ENCODE results near the gene NEB.

NEB gene

GRCh38 chr2:151470556-151470955 lies 263.7 kb downstream of the NEB start:
- Histone ChIP-seq H3K79me2 (ENCODE audit: insufficient read depth, low read length) (no peaks in the 10 kb centered on the region), H3K9me2 (replicated peaks; ENCODE audit: low read depth, low read length) (no peaks in the 10 kb centered on the region), H4K20me1 (ENCODE audit: insufficient read depth, low read length, poor library complexity, severe bottlenecking) (no peaks in the 10 kb centered on the region), H3K36me3 (ENCODE audit: insufficient read depth, low read length) (peaks cover 78% of the 10 kb centered on the region), H2AFZ (ENCODE audit: low read length) (no peak overlapping the region), H3K27me3 (ENCODE audit: insufficient read depth, low read length, poor library complexity, severe bottlenecking) (no peaks in the 10 kb centered on the region), H3K4me3 (ENCODE audit: low read length, poor library complexity, severe bottlenecking) (no peak overlapping the region), H3K9me3 (ENCODE audit: insufficient read depth, low read depth, low read length) (no peaks in the 10 kb centered on the region), H3K4me2 (ENCODE audit: low read depth, low read length, poor library complexity, severe bottlenecking) (no peak overlapping the region), H3K4me1 (ENCODE audit: insufficient read depth, low read length, poor library complexity, severe bottlenecking) (no peaks in the 10 kb centered on the region), H3F3A (ENCODE audit: low read depth) (no peaks in the 10 kb centered on the region), H3K9ac (ENCODE audit: low read depth, low read length, poor library complexity, severe bottlenecking) (no peak overlapping the region)
- TF ChIP-seq CTCF (conservative IDR thresholded peaks at IDR 0.05; ENCODE audit: low read length) = no peak
- no peak for TF ChIP-seq EZH2phosphoT487 (IDR thresholded peaks at IDR 0.05; ENCODE audit: borderline replicate concordance)

GRCh38 chr2:151465771-151466170 lies 268.5 kb downstream of the NEB start:
- TF ChIP-seq EZH2phosphoT487 (IDR thresholded peaks at IDR 0.05; ENCODE audit: borderline replicate concordance) (no peak), CTCF (conservative IDR thresholded peaks at IDR 0.05; ENCODE audit: low read length) (no peak)
- H3K4me1 ChIP-seq (ENCODE audit: insufficient read depth, low read length, poor library complexity, severe bottlenecking) = no peaks in the 10 kb centered on the region
- H3K9me3 ChIP-seq (ENCODE audit: insufficient read depth, low read depth, low read length) = no peaks in the 10 kb centered on the region
- H3K9ac ChIP-seq (ENCODE audit: low read depth, low read length, poor library complexity, severe bottlenecking) = no peak overlapping the region
- H3K4me2 ChIP-seq (ENCODE audit: low read depth, low read length, poor library complexity, severe bottlenecking) = no peak overlapping the region
- H2AFZ ChIP-seq (ENCODE audit: low read length) = no peak overlapping the region
- no peaks in the 10 kb centered on the region for H3K9me2 ChIP-seq (replicated peaks; ENCODE audit: low read depth, low read length)
- no peak overlapping the region for H3K4me3 ChIP-seq (ENCODE audit: low read length, poor library complexity, severe bottlenecking)
- peaks cover 97% of the 10 kb centered on the region for H3K36me3 ChIP-seq (ENCODE audit: insufficient read depth, low read length)
- no peaks in the 10 kb centered on the region for H3K27me3 ChIP-seq (ENCODE audit: insufficient read depth, low read length, poor library complexity, severe bottlenecking)
- no peaks in the 10 kb centered on the region for H3K79me2 ChIP-seq (ENCODE audit: insufficient read depth, low read length)
- no peaks in the 10 kb centered on the region for H3F3A ChIP-seq (ENCODE audit: low read depth)
- H4K20me1 ChIP-seq (ENCODE audit: insufficient read depth, low read length, poor library complexity, severe bottlenecking) = no peaks in the 10 kb centered on the region

- H3K9me3 ChIP-seq (ENCODE audit: insufficient read depth, low read depth, low read length) = no peaks in the 10 kb centered on the region
- no peak overlapping the region for H3K9ac ChIP-seq (ENCODE audit: low read depth, low read length, poor library complexity, severe bottlenecking)
- no peak overlapping the region for H3K4me2 ChIP-seq (ENCODE audit: low read depth, low read length, poor library complexity, severe bottlenecking)
- no peaks in the 10 kb centered on the region for H3K79me2 ChIP-seq (ENCODE audit: insufficient read depth, low read length)
- no peaks in the 10 kb centered on the region for H4K20me1 ChIP-seq (ENCODE audit: insufficient read depth, low read length, poor library complexity, severe bottlenecking)
- H3F3A ChIP-seq (ENCODE audit: low read depth) = no peaks in the 10 kb centered on the region
- H3K9me2 ChIP-seq (replicated peaks; ENCODE audit: low read depth, low read length) = no peaks in the 10 kb centered on the region
- TF ChIP-seq CTCF (conservative IDR thresholded peaks at IDR 0.05; ENCODE audit: low read length) (no peak), EZH2phosphoT487 (IDR thresholded peaks at IDR 0.05; ENCODE audit: borderline replicate concordance) (no peak)
- peaks cover 91% of the 10 kb centered on the region for H3K36me3 ChIP-seq (ENCODE audit: insufficient read depth, low read length)
- no peak overlapping the region for H2AFZ ChIP-seq (ENCODE audit: low read length)
- H3K4me3 ChIP-seq (ENCODE audit: low read length, poor library complexity, severe bottlenecking) = no peak overlapping the region
- no peaks in the 10 kb centered on the region for H3K27me3 ChIP-seq (ENCODE audit: insufficient read depth, low read length, poor library complexity, severe bottlenecking)
- H3K4me1 ChIP-seq (ENCODE audit: insufficient read depth, low read length, poor library complexity, severe bottlenecking) = no peaks in the 10 kb centered on the region
These were observed 274.9 kb downstream of the NEB start for GRCh38 chr2:151459358-151459757.

All from Loucy (cell line).